Measurements from ENCODE around the gene AKT1.
"Not testable (repeated sequence)": the region's sequence is repeated elsewhere in the genome, so short reads cannot be mapped to it uniquely, and the experiment has no call there.

Gene AKT1

DNA sequence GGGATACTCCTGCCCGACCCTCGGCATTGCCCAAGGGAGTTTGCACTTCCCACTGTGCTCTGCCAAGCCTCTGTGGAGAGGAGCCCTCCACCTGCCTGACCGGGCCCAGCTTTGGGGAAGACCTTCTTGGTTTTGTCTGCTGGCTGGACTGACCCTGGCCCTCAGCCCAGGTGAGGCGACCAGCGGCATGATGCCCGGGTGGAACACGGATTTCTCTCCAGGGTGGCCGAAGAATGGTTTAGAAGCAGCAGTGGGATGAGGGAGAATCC is 21.0 kb upstream of the AKT1 start:
- peak in 1 of 2 donors; percentile 46 for DNase-seq
- TF ChIP-seq, protein P1, sequence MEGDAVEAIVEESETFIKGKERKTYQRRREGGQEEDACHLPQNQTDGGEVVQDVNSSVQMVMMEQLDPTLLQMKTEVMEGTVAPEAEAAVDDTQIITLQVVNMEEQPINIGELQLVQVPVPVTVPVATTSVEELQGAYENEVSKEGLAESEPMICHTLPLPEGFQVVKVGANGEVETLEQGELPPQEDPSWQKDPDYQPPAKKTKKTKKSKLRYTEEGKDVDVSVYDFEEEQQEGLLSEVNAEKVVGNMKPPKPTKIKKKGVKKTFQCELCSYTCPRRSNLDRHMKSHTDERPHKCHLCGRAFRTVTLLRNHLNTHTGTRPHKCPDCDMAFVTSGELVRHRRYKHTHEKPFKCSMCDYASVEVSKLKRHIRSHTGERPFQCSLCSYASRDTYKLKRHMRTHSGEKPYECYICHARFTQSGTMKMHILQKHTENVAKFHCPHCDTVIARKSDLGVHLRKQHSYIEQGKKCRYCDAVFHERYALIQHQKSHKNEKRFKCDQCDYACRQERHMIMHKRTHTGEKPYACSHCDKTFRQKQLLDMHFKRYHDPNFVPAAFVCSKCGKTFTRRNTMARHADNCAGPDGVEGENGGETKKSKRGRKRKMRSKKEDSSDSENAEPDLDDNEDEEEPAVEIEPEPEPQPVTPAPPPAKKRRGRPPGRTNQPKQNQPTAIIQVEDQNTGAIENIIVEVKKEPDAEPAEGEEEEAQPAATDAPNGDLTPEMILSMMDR (IDR thresholded peaks at IDR 0.05): no peak
- peaks cover 0 to 39% (median 17%) of the 10 kb centered on the region in 4 donors for H3K4me1 ChIP-seq
- H3K9me3 ChIP-seq: no peaks in the 10 kb centered on the region
- no peaks in the 10 kb centered on the region for H3K27me3 ChIP-seq
- intact Hi-C loops (cut with DNase I; ENCODE audit: low total_unique reads): no loop called here
- H3K36me3 ChIP-seq: peaks cover 0 to under 1% (median 0%) of the 10 kb centered on the region in 3 donors
- peak overlapping the region; percentile 92 to 95 for H3K27ac ChIP-seq
- H3K4me3 ChIP-seq: peak overlapping the region; percentile 76 to 98

DNA sequence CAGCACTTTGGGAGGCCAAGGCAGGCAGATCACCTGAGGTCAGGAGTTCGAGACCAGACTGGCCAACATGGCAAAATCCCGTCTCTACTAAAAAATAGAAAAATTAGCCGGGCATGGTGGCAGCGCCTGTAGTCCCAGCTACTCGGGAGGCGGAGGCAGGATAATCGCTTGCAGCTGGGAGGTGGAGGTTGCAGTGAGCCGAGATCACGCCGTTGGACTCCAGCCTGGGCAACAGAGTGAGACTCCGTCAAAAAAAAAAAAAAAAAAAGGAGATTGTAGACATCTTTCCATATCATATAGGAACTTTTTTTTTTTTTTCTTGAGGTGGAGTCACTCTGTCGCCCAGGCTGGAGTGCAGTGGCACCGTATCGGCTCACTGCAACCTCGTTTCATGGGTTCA is 19.2 kb upstream of the AKT1 start:
- H3K36me3 ChIP-seq; intact Hi-C loops (cut with DNase I; ENCODE audit: low total_unique reads); H3K9me3 ChIP-seq; H3K27me3 ChIP-seq: not testable (repeated sequence)
- peak overlapping the region; percentile 92 to 95 for H3K27ac ChIP-seq
- DNase-seq: peak in 1 of 2 donors; percentile 57
- H3K4me3 ChIP-seq: peak overlapping the region; percentile 76 to 98
- peaks cover 0 to 30% (median 17%) of the 10 kb centered on the region in 4 donors for H3K4me1 ChIP-seq

DNA sequence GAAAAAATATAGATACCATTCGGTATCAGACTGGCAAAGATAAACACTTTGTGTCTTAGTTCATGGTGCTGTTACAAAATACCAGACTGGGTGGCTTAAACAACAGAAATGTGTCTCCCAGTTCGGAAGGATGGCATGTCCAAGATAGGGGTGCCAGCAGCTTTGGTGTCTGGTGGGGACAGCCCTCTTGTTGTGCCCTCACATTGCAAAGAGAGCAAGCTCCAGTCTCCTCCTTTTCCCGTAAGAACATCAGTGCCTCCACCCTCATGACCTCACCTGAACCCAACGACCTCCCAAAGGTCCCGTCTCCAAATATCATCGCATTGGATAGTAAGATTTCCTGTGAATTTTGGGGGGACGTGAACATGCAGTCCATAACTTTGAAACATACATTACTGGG is 17.7 kb upstream of the AKT1 start:
- H3K4me3 ChIP-seq: no peak overlapping the region
- H3K27ac ChIP-seq: no peak overlapping the region
- peaks cover 0 to 30% (median 17%) of the 10 kb centered on the region in 4 donors for H3K4me1 ChIP-seq
- no peaks in the 10 kb centered on the region for H3K9me3 ChIP-seq
- TF ChIP-seq, protein P1 (IDR thresholded peaks at IDR 0.05): no peak
- no peaks in the 10 kb centered on the region for H3K27me3 ChIP-seq
- H3K36me3 ChIP-seq: peaks cover 0 to 7% (median 0%) of the 10 kb centered on the region in 3 donors
- intact Hi-C loops (cut with DNase I; ENCODE audit: low total_unique reads): no loop called here
- DNase-seq: no peak

DNA sequence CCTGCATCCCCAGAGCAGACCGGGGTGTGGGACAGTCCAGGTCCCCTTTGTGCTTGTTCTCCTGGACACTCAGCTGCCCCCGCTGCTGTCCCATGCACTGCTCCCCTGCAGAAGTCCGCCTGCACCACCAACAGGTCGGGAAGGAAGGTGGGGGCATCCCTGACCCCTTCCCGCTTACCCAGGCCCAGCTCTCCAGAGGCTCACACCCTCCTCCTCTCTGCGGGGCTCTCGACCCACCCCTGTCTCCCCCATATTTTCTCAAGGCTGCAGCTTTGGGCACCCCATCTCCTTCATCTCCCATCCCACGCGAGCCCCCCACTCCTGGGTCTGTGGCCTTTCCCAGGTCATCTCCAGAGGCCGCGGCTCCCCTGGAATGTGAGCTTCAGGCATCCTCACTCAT is 14.8 kb upstream of the AKT1 start:
- intact Hi-C loops (cut with DNase I; ENCODE audit: low total_unique reads): no loop called here
- no peak overlapping the region for H3K27ac ChIP-seq
- TF ChIP-seq, protein P1 (IDR thresholded peaks at IDR 0.05): no peak
- H3K36me3 ChIP-seq: peaks cover 0 to 7% (median 0%) of the 10 kb centered on the region in 3 donors
- no peaks in the 10 kb centered on the region for H3K27me3 ChIP-seq
- no peak overlapping the region for H3K4me3 ChIP-seq
- DNase-seq: no peak
- peaks cover 0 to 24% (median 13%) of the 10 kb centered on the region in 4 donors for H3K4me1 ChIP-seq
- H3K9me3 ChIP-seq: no peaks in the 10 kb centered on the region

DNA sequence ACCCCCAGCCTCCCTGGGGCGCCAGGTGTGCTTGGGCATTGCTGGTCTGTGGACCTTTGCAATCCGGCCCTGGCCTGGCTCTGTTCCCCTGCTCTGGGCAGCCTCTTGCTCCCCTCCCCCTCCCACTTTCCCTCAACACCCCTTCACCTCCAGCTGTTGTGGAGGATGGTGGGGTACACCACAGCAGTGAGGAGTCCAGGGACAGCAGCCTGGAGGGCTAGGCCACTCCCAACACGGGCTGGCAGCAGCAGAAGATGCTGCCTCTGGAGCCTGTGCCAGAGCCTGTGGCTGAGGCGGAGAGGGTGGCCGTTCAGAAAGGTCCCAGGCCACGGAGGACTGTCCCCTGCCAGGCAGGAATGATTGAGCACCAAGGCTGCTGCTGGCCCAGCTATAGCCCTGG is 12.9 kb upstream of the AKT1 start:
- no peak overlapping the region for H3K27ac ChIP-seq
- H3K36me3 ChIP-seq: peaks cover 0 to 7% (median 0%) of the 10 kb centered on the region in 3 donors
- TF ChIP-seq, protein P1 (IDR thresholded peaks at IDR 0.05): no peak
- H3K4me1 ChIP-seq: peaks cover 0 to 10% (median 3%) of the 10 kb centered on the region in 4 donors
- no peak for DNase-seq
- no peak overlapping the region for H3K4me3 ChIP-seq
- intact Hi-C loops (cut with DNase I; ENCODE audit: low total_unique reads): no loop called here
- no peaks in the 10 kb centered on the region for H3K9me3 ChIP-seq
- no peaks in the 10 kb centered on the region for H3K27me3 ChIP-seq

DNA sequence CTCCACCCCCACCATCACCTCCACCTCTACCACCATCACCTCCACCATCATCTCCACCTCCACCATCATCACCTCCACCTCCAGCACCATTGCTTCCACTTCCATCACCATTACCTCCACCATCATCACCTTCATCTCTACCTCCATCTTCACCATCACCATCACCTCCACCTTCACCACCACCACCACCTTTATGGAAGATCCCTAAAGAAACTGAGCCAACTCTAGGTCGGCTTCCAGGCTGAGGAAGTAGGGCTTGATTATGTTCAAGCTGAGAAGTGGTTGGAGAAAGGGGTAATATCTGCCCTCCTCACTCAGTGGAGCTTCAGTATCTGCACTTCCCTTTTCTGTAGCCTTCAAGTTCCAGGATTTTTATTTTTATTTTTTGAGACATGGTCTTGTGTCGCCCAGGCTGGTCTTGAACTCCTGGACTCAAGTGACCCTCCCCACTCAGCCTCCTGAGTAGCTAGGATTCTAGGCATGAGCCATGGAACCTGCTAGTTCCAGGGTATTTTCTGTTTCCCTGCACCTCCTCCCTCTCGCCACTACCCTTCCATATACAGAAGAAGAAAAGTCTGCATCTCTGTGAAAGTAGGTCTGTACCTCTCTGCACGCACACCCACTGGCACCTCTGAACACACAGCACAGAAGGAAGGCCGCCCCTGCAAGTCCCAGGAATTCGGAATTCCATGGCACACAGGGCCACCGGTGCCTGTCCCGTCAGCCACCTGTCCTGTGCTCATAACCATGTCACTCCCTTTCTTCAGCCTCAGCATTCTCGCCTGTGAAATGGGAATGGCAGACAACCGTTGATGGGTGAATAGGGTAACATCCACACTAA is 11.3 kb upstream of the AKT1 start:
- Histone ChIP-seq H3K27ac (no peak overlapping the region), H3K36me3 (peaks cover 0 to 7% (median 0%) of the 10 kb centered on the region in 3 donors), H3K9me3 (no peaks in the 10 kb centered on the region), H3K4me3 (no peak overlapping the region), H3K27me3 (no peaks in the 10 kb centered on the region), H3K4me1 (peaks cover 0 to 25% (median 9%) of the 10 kb centered on the region in 4 donors)
- intact Hi-C loops (cut with DNase I; ENCODE audit: low total_unique reads): no loop called here
- TF ChIP-seq, protein P1 (IDR thresholded peaks at IDR 0.05): no peak
- no peak for DNase-seq

Data from tibial artery (tissue), 4 donors.